ENCODE measurements around the gene FANCC. TPM values are rescaled to one million over a fixed set of nuclear protein-coding genes. Genes with fewer than 3 reads are reported as not detected.

The FANCC gene
- total and polyA plus RNA-seq, 2 of the 8 experiments (the other 6 are each of a cell fraction or from before 2014, with no cell fraction given): 7.8 to 15.2 TPM

- TF ChIP-seq, protein P1, sequence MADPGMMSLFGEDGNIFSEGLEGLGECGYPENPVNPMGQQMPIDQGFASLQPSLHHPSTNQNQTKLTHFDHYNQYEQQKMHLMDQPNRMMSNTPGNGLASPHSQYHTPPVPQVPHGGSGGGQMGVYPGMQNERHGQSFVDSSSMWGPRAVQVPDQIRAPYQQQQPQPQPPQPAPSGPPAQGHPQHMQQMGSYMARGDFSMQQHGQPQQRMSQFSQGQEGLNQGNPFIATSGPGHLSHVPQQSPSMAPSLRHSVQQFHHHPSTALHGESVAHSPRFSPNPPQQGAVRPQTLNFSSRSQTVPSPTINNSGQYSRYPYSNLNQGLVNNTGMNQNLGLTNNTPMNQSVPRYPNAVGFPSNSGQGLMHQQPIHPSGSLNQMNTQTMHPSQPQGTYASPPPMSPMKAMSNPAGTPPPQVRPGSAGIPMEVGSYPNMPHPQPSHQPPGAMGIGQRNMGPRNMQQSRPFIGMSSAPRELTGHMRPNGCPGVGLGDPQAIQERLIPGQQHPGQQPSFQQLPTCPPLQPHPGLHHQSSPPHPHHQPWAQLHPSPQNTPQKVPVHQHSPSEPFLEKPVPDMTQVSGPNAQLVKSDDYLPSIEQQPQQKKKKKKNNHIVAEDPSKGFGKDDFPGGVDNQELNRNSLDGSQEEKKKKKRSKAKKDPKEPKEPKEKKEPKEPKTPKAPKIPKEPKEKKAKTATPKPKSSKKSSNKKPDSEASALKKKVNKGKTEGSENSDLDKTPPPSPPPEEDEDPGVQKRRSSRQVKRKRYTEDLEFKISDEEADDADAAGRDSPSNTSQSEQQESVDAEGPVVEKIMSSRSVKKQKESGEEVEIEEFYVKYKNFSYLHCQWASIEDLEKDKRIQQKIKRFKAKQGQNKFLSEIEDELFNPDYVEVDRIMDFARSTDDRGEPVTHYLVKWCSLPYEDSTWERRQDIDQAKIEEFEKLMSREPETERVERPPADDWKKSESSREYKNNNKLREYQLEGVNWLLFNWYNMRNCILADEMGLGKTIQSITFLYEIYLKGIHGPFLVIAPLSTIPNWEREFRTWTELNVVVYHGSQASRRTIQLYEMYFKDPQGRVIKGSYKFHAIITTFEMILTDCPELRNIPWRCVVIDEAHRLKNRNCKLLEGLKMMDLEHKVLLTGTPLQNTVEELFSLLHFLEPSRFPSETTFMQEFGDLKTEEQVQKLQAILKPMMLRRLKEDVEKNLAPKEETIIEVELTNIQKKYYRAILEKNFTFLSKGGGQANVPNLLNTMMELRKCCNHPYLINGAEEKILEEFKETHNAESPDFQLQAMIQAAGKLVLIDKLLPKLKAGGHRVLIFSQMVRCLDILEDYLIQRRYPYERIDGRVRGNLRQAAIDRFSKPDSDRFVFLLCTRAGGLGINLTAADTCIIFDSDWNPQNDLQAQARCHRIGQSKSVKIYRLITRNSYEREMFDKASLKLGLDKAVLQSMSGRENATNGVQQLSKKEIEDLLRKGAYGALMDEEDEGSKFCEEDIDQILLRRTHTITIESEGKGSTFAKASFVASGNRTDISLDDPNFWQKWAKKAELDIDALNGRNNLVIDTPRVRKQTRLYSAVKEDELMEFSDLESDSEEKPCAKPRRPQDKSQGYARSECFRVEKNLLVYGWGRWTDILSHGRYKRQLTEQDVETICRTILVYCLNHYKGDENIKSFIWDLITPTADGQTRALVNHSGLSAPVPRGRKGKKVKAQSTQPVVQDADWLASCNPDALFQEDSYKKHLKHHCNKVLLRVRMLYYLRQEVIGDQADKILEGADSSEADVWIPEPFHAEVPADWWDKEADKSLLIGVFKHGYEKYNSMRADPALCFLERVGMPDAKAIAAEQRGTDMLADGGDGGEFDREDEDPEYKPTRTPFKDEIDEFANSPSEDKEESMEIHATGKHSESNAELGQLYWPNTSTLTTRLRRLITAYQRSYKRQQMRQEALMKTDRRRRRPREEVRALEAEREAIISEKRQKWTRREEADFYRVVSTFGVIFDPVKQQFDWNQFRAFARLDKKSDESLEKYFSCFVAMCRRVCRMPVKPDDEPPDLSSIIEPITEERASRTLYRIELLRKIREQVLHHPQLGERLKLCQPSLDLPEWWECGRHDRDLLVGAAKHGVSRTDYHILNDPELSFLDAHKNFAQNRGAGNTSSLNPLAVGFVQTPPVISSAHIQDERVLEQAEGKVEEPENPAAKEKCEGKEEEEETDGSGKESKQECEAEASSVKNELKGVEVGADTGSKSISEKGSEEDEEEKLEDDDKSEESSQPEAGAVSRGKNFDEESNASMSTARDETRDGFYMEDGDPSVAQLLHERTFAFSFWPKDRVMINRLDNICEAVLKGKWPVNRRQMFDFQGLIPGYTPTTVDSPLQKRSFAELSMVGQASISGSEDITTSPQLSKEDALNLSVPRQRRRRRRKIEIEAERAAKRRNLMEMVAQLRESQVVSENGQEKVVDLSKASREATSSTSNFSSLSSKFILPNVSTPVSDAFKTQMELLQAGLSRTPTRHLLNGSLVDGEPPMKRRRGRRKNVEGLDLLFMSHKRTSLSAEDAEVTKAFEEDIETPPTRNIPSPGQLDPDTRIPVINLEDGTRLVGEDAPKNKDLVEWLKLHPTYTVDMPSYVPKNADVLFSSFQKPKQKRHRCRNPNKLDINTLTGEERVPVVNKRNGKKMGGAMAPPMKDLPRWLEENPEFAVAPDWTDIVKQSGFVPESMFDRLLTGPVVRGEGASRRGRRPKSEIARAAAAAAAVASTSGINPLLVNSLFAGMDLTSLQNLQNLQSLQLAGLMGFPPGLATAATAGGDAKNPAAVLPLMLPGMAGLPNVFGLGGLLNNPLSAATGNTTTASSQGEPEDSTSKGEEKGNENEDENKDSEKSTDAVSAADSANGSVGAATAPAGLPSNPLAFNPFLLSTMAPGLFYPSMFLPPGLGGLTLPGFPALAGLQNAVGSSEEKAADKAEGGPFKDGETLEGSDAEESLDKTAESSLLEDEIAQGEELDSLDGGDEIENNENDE (IDR thresholded peaks at IDR 0.05; ENCODE audit: insufficient replicate concordance, low read length): peak; percentile 51
- TF ChIP-seq ZNF274 (IDR thresholded peaks at IDR 0.05; ENCODE audit: borderline replicate concordance, extremely low read depth, low read length) (no peak), HDAC2 (IDR thresholded peaks at IDR 0.05; ENCODE audit: borderline replicate concordance in 1 of 2, low read depth in 2 of 2, low read length in 2 of 2) (peak in 1 of 2 experiments; percentile 95; a peak in 1 of 4 replicates), JUN (IDR thresholded peaks at IDR 0.05; ENCODE audit: low read depth, low read length) (no peak), CTCF (IDR thresholded peaks at IDR 0.05; ENCODE audit: control extremely low read depth in 1 of 3, insufficient read depth in 1 of 3, low read depth in 1 of 3, low read length in 3 of 3) (peak; percentile 55 to 85 (median 63))
Measured at GRCh38 chr9:95131023-95131943, 186.2 kb downstream of the FANCC start (continued).
